Stimulated activated CD8-positive, alpha-beta memory T cell treated with anti-CD3 and anti-CD28 coated beads, Interleukin-7, amount 100 ng/mL, for 48 hours (primary cell): ENCODE measurements around the gene B3GALNT2.
"Not testable (repeated sequence)": the region's sequence is repeated elsewhere in the genome, so short reads cannot be mapped to it uniquely, and the experiment has no call there.

Experiments used
- DNase-seq, 2 donors: peaks; one replicate each; pipeline ENCODE4 v3.0.0-alpha.2; 2020; ENCODE audit warnings: low read depth in 1 of 2; ENCODE audit errors: extremely low read depth in 1 of 2

Gene B3GALNT2

GRCh38 chr1:235504494-235505222, 406 bp upstream of the B3GALNT2 start:
- peak; percentile 96 to 97 for DNase-seq

GRCh38 chr1:235503403-235504121, 690 bp downstream of the B3GALNT2 start:
- no peak for DNase-seq

GRCh38 chr1:235502601-235503402, 1.4 kb downstream of the B3GALNT2 start:
- no peak for DNase-seq

DNA sequence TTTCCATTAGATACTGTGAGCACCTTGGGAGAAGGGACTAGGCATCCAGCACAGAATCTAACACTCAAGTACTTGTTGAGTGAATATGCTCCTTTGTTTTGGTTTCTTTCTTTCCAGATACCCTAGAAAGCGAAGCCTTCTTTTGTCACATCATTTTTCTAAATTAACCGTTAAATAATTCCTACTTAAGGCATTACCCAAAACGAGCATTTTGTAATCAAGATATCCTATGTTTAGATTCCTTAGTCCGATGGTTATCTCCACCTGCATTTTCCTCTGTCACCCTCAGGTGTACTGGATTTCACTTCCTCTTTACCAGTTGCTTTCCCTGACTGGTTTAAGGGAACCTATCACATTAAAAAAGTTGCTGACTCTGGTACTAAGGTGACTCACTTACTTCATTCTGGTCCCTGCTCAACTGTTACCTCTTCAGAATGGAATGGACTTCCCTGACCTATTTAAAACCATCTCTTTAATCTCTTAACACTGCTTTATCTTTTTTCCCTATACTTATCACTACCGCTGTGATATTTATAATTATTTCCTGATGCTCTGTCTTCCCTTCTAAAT, 3.2 kb downstream of the B3GALNT2 start:
- DNase-seq: no peak

DNA sequence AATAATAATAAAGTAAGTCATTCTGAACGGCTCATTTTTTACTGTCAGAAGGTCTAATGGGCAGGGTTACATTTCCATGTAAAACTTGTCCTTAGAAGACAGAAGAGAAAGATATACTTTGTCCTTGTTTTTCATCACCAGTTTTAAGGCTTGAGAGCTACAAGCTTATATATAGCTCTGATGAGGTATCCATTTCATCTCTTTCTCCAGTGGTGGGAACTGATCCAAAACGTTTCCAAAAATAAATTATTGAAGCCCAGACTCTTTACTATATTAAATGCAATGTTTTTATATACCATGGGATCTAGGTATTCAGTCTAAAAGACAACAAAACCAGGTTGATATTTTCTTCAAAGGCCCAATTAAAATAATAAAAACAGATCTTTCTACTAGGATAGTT, 8.7 kb downstream of the B3GALNT2 start:
- no peak for DNase-seq

DNA sequence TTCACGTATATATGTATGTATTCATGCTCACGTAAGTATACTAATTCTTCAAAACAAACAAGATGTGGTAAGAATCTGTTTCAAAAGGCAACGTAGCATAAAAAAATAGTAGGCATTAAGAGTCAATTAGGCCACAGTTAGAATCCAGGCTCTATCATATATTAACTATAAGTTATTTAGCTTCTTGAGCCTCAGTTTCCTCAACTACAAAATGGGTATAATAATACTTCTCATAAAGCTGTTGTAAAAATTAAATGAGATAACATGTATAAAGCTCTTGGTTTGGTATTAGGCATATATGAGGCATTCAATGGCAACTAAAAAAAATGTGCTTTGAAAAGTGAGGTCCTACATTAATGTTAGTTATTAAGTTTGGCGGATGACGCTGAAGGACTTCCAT, 9.2 kb downstream of the B3GALNT2 start:
- no peak for DNase-seq

DNA sequence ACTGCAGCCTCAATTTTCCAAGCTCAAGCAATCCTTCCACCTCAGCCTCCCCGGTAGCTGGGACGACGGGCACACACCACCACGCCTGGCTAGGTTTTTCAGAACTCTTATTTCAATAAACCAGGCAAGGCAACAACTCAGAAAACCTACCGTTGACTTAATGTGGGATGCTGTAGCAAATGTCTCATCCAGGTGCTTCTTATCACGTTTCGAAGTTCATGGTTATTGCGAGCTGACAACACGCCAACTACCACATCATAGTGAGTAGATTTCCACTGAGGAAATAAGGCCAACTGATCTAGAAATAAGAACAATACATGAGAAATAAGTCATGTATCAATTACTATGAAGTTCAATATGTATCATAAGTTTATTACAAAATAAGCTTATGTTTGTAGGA, 9.7 kb downstream of the B3GALNT2 start:
- DNase-seq: no peak

DNA sequence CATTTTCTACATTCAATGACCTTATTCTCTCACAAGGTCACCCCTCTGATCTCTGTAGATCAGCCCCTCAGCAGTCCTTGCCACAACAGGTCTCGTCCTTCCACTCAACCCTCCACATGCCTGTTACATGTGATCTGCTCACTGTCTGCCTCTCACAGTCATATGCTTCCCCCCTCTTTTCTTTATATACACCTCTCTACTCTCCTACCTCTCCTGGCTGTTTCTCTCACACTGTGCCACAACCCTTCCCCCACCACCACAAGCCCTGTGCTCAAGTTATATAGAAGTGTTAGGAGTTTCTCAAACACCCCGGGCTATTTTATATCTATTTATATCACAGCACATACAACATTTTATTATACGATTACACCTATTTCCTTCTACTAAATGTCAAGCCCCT, 12.6 kb downstream of the B3GALNT2 start:
- no peak for DNase-seq

DNA sequence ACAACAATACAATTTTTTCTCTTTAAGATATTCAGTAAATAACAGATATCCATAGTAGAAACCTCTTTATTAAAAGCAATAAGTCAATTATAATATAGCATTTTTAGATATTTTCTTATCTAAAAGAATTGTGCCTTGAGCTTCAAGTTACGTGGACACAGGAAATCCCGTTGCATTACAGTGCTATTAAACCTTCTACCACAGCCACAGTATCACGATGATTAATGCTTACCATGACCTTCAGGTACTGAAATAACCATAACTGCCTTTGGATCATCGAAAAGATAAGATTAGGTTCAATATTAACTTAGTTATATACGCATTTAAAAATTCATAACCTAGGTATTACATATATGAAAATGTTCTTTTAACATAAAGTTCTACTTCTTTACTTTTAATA, 17.9 kb downstream of the B3GALNT2 start:
- no peak for DNase-seq

- no peak for DNase-seq
These were observed 18.7 kb downstream of the B3GALNT2 start for GRCh38 chr1:235485558-235485957.

DNA sequence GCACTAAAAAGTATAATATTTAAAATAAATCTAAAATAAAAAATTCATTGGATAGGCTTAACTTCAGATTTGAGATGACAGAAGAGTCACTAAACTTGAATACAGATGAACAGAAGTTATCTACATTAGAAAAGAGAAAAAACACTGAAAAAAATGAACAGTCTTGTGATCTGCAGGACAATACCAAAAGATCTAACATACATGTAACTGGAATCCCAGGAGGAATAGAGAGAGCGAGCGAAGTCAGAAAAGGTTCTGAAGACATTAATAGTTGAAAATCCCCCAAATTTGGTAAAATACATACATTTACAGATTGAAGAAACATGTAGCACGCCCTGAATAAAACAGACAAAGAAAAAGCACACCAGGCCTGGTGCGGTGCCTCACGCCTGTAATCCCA, 21.2 kb downstream of the B3GALNT2 start:
- DNase-seq: no peak

- DNase-seq: no peak
These were observed 30.4 kb downstream of the B3GALNT2 start for GRCh38 chr1:235473806-235474205.

DNA sequence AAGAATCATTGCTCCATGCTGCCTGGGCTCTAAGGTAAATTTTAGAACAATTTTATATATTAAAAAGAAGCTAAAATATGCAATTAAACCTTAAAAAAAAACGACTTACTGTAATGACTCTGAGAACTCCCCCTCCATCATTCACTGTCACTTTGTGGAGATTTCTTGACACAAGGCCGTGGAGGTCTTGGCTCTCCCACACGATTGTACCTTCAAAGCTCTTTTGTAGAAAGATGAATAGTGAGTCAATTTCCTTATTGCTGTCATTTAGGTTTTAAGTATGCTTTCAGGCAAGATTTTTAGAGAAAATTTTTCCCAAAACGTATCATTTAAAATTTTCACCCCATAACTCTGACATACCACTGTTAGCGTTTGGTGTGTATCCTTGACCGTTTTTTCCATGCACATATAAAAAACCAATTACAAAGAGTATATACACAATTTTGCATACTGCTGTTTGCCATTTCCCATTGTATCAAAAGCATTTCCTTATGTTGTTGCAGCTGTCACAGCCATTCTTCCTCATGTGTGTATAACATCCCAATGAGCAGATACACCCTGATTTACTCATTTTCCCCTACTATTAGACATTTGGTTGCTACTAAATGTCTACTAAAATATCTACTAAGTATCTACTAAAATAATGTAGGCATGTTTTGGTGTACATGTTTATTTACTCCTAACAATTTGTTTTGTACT, 33.4 kb downstream of the B3GALNT2 start:
- no peak for DNase-seq

- not testable (repeated sequence) for DNase-seq
These were observed 34.4 kb downstream of the B3GALNT2 start for GRCh38 chr1:235469897-235470296.

DNA sequence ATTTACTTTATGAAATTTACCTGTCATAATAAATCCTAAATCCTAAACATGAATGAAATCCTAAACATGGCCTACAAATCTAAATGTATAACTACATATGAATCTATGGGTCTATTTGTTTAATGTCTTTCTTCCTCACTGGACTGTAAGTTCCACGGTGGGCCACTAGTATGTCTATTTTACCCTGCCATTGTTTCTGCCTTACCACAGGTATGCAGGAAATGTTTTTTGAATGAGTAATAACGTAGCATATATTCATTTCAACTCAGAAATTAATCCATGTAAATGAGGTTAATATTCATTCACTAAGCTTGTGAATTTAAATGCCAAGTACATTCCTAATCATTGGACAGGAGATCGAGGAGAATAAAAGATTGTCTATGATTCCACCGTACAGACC, 35.3 kb downstream of the B3GALNT2 start:
- no peak for DNase-seq

GRCh38 chr1:235468004-235468403, 36.2 kb downstream of the B3GALNT2 start:
- DNase-seq: no peak

DNA sequence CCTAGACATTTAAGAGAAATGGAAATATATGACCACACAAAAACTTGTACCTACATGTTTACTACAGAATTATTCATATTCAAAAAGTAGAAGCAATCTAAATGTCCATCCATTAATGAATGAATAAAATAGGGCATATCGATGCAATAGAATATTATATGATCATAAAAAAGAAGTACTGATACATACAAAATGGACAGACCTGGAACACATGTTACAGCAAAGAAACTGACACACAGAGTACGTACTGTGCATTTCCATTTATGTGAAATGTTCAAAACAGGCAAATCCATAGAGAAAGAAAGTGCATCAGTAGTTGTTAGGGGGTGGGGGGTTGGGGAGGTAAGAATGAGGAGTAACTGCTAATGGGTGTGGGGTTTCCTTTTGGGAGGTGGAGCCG, 39.2 kb downstream of the B3GALNT2 start:
- DNase-seq: no peak

DNA sequence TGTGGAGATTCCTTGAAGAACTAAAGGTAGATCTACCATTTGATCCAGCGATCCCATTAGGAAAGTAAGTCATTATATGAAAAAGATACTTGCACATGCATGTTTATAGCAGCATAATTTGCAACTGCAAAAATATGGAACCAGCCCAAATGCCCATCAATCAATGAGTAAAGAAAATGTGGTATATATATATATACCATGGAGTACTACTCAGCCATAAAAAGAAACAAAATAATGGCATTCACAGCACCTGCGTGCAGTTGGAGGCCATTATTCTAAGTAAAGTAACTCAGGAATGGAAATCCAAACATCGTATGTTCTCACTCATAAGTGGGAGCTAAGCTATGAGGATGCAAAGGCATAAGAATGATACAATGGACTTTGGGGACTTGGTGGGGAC, 41.4 kb downstream of the B3GALNT2 start:
- DNase-seq: not testable (repeated sequence)

GRCh38 chr1:235461954-235462353, 42.3 kb downstream of the B3GALNT2 start:
- no peak for DNase-seq

GRCh38 chr1:235460770-235461169, 43.5 kb downstream of the B3GALNT2 start:
- no peak for DNase-seq

DNA sequence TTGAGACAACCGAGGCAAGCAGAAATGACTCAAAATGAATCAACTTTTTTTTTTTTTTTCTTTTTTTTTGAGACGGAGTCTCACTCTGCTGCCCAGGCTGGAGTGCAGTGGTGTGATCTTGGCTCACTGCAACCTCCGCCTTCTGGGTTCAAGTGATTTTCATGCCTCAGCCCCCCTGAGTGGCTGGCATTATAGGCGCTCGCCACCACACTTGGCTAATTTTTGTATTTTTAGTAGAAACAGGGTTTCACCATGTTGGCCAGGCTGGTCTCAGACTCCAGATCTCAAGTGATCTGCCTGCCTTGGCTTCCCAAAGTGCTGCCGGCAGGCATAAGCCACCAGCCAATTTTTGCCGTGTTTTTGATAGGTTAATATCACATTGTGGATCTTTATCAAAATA, 46.4 kb downstream of the B3GALNT2 start:
- DNase-seq: not testable (repeated sequence)
